ENCODE measurements around the gene CASP8.
"Not testable (repeated sequence)": the region's sequence is repeated elsewhere in the genome, so short reads cannot be mapped to it uniquely, and the experiment has no call there.

The CASP8 gene

DNA sequence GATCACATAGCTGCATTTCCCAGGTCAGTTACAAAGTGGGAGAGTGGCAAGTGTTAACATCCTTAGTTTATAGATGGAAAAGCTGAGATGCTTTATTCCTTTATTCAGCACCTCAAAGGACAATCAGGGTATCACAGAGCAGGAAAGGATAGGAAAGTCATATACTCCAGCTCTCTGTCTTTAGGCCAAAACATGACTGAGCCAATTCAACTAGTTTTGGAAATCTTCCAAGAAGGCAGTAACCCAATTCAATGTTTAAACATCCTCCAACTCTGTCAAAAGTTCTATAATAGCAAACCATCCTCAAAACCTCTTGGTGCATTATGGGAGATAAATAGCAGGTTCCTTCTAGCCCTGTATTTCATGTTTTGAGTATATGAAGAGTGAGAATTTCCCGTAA is 25.2 kb downstream of the CASP8 start:
- Histone ChIP-seq H3K4me3 (IDR thresholded peaks at IDR 0.05; ENCODE audit: insufficient read depth, low read depth, low read length) (no peak overlapping the region), H3K27ac (no peak overlapping the region), H3K27me3 (ENCODE audit: insufficient read depth, low read depth) (no peaks in the 10 kb centered on the region), H2AFZ (ENCODE audit: low read depth) (no peak overlapping the region), H3K4me1 (ENCODE audit: low read depth, poor library complexity, severe bottlenecking) (no peaks in the 10 kb centered on the region), H3K9ac (no peak overlapping the region), H3K36me3 (ENCODE audit: insufficient read depth) (0 out of 2 replicates have a peak, but pooled peaks cover 8% of the 10 kb centered on the region), H3K79me2 (ENCODE audit: insufficient read depth, low read depth) (no peaks in the 10 kb centered on the region), H3K4me2 (no peak overlapping the region), H4K20me1 (ENCODE audit: insufficient read depth) (no peaks in the 10 kb centered on the region)
- TF ChIP-seq, protein P1, sequence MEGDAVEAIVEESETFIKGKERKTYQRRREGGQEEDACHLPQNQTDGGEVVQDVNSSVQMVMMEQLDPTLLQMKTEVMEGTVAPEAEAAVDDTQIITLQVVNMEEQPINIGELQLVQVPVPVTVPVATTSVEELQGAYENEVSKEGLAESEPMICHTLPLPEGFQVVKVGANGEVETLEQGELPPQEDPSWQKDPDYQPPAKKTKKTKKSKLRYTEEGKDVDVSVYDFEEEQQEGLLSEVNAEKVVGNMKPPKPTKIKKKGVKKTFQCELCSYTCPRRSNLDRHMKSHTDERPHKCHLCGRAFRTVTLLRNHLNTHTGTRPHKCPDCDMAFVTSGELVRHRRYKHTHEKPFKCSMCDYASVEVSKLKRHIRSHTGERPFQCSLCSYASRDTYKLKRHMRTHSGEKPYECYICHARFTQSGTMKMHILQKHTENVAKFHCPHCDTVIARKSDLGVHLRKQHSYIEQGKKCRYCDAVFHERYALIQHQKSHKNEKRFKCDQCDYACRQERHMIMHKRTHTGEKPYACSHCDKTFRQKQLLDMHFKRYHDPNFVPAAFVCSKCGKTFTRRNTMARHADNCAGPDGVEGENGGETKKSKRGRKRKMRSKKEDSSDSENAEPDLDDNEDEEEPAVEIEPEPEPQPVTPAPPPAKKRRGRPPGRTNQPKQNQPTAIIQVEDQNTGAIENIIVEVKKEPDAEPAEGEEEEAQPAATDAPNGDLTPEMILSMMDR (conservative IDR thresholded peaks at IDR 0.05; ENCODE audit: low read depth, low read length): no peak

DNA sequence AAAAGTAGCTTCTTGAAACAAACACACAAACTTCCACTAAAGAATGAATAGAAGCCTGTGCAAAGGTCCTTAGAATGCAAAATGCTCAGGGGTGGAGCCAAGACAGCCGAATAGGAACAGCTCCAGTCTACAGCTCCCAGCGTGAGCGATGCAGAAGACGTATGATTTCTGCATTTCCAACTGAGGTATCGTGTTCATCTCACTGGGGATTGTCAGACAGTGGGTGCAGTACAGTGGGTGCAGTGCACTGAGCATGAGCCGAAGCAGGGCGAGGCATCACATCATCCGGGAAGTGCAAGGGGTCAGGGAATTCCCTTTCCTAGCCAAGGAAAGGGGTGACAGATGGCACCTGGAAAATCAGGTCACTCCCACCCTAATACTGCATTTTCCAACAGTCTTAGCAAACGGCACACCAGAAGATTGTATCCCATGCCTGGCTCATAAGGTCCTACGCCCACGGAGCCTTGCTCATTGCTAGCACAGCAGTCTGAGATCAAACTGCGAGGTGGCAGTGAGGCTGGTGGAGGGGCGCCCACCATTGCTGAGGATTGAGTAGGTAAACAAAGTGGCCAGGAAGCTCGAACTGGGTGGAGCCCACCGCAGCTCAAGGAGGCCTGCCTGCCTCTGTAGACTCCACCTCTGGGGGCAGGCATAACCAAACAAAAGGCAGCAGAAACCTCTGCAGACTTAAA is 30.3 kb downstream of the CASP8 start:
- H3K79me2 ChIP-seq (ENCODE audit: insufficient read depth, low read depth); H3K4me2 ChIP-seq; H3K27ac ChIP-seq; H3K9ac ChIP-seq; H3K27me3 ChIP-seq (ENCODE audit: insufficient read depth, low read depth); H3K4me1 ChIP-seq (ENCODE audit: low read depth, poor library complexity, severe bottlenecking); H3K4me3 ChIP-seq (IDR thresholded peaks at IDR 0.05; ENCODE audit: insufficient read depth, low read depth, low read length); H4K20me1 ChIP-seq (ENCODE audit: insufficient read depth); H3K36me3 ChIP-seq (ENCODE audit: insufficient read depth); H2AFZ ChIP-seq (ENCODE audit: low read depth): not testable (repeated sequence)

DNA sequence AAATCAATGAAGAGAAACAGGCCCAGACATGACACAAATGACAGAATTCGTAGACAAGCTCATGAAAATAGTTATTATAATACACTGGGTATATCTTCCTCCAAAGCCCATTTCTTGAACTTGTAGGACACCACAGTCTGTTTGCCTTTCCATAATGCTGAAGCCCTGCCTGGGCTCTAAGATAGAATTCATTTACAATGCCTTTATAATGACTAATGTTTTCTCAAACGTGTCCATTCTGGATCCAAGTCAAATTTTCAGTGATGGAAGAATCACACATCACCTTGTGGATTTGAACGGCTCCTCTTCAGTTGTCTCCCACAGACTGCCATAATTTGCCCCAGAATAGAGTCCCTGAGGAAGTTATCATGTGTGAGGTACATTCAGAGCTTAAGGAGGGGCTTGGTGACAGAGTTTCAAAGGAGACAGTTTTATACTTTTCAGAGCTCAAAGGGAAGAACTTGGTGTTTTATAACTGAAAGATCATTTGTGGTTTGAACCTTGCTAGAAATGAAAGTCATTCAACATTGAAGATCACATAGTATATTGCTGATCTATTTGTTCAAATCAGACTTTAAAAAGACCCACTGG is 38.2 kb downstream of the CASP8 start:
- Histone ChIP-seq H3K9ac (no peak overlapping the region), H3K4me3 (IDR thresholded peaks at IDR 0.05; ENCODE audit: insufficient read depth, low read depth, low read length) (no peak overlapping the region), H4K20me1 (ENCODE audit: insufficient read depth) (no peaks in the 10 kb centered on the region), H3K36me3 (ENCODE audit: insufficient read depth) (no peaks in the 10 kb centered on the region), H3K79me2 (ENCODE audit: insufficient read depth, low read depth) (no peaks in the 10 kb centered on the region), H3K4me2 (no peak overlapping the region), H2AFZ (ENCODE audit: low read depth) (no peak overlapping the region), H3K27me3 (ENCODE audit: insufficient read depth, low read depth) (no peaks in the 10 kb centered on the region), H3K27ac (no peak overlapping the region), H3K4me1 (ENCODE audit: low read depth, poor library complexity, severe bottlenecking) (no peaks in the 10 kb centered on the region)
- TF ChIP-seq, protein P1 (conservative IDR thresholded peaks at IDR 0.05; ENCODE audit: low read depth, low read length): no peak

DNA sequence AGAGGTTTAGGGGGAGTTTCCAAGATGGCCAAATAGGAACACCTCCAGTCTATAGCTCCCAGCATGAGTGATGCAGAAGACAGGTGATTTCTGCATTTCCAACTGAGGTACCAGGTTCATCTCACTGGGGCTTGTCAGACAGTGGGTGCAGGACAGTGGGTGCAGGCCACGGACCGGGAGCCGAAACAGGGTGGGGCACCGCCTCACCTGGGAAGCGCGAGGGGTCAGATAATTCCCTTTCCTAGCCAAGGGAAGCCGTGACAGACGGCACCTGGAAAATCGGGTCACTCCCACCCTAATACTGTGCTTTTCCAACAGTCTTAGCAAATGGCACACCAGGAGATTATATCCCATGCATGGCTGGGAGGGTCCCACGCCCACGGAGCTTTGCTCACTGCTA is 39.6 kb downstream of the CASP8 start:
- not testable (repeated sequence) for H3K4me2 ChIP-seq; H3K9ac ChIP-seq; H3K27ac ChIP-seq; H3K4me1 ChIP-seq (ENCODE audit: low read depth, poor library complexity, severe bottlenecking); H3K79me2 ChIP-seq (ENCODE audit: insufficient read depth, low read depth); H3K4me3 ChIP-seq (IDR thresholded peaks at IDR 0.05; ENCODE audit: insufficient read depth, low read depth, low read length); H3K36me3 ChIP-seq (ENCODE audit: insufficient read depth); H2AFZ ChIP-seq (ENCODE audit: low read depth); H4K20me1 ChIP-seq (ENCODE audit: insufficient read depth); H3K27me3 ChIP-seq (ENCODE audit: insufficient read depth, low read depth)

DNA sequence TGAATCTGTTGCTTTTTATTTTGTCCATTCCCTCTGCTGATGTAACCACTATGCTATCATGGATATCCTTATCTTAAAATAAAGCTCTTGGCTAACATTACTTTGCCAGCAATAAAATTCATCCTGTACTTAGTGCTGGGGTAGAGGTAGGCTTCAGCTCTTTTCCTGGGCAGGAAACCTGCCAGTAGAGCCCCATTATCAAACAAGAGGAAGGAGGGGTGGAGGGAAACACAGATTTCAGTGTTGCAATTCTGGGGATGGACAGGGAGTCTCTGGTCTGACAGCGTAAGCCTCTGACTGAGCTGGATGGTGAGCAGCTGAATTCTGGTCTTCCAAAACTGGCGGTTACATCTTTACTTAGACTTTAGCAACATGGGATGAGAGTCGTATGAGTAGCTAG is 47.5 kb downstream of the CASP8 start:
- no peak overlapping the region for H2AFZ ChIP-seq (ENCODE audit: low read depth)
- TF ChIP-seq, protein P1 (conservative IDR thresholded peaks at IDR 0.05; ENCODE audit: low read depth, low read length): no peak

More for the DNA sequence above, 47.5 kb downstream of the CASP8 start:
- Histone ChIP-seq H3K4me2 (no peak overlapping the region), H3K36me3 (ENCODE audit: insufficient read depth) (no peaks in the 10 kb centered on the region), H3K9ac (no peak overlapping the region), H3K27me3 (ENCODE audit: insufficient read depth, low read depth) (no peaks in the 10 kb centered on the region), H3K4me3 (IDR thresholded peaks at IDR 0.05; ENCODE audit: insufficient read depth, low read depth, low read length) (no peak overlapping the region), H4K20me1 (ENCODE audit: insufficient read depth) (no peaks in the 10 kb centered on the region), H3K27ac (no peak overlapping the region), H3K4me1 (ENCODE audit: low read depth, poor library complexity, severe bottlenecking) (no peaks in the 10 kb centered on the region), H3K79me2 (ENCODE audit: insufficient read depth, low read depth) (no peaks in the 10 kb centered on the region)

All from KMS-11 (cell line).